Bone marrow (tissue), 2 donors: ENCODE measurements around the gene DDX59.

ENCODE experiments used
- DNase-seq, 2 donors: peaks; one replicate each; lab custom pipeline; 2025; lab: John Stamatoyannopoulos, UW

DDX59 gene

DNA sequence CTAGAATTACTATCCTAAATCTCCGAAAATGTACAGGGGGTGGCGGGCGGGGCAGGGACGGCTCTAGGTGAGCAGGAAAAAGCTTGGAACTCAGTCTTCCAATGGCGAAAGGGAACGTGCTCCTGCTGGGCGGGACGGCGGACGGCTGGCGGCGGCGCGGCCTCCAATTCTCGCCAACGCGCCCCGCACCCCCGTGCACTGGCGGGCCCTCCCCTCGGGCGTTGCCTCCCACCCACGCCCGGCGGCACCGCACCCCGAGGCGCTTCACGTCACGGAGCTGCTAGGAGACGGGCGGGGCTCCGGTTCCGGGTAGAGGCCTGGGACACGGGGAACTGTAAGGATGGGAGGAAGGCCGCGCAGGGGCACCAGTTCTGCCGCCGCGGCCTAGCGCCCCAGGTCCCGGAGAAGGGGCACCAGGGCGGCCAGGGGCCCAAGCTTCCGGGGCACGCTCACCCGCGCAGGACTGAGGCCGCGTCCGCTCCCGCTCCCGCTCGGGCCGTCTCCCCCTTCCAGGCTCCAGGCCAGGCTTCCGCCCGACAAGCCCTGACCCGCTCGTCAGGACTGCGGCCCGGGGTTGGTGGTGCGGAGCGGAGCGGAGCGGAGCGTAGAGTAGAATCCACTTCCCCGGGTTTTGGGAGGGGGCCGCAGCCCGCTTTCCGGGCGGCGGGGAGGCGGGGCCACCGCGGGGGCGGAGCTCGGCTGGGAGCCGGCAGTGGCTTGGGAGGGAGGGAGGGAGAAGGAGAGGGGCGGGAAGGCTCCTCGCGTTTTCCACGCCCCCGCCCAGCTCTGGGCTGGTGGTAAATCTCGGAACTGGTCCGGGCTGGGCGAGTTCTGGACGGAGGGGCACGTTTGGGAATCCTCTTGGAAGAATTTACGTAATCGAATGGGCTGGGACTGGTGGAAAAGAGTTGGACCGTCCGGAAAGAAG is at the start of gene DDX59:
DDX59 (minus strand) TSS at position 594 of the 928 bp plus-strand sequence. CDS start 3,167 bp downstream, outside the sequence.
- peak; percentile 84 to 95 for DNase-seq

DNA sequence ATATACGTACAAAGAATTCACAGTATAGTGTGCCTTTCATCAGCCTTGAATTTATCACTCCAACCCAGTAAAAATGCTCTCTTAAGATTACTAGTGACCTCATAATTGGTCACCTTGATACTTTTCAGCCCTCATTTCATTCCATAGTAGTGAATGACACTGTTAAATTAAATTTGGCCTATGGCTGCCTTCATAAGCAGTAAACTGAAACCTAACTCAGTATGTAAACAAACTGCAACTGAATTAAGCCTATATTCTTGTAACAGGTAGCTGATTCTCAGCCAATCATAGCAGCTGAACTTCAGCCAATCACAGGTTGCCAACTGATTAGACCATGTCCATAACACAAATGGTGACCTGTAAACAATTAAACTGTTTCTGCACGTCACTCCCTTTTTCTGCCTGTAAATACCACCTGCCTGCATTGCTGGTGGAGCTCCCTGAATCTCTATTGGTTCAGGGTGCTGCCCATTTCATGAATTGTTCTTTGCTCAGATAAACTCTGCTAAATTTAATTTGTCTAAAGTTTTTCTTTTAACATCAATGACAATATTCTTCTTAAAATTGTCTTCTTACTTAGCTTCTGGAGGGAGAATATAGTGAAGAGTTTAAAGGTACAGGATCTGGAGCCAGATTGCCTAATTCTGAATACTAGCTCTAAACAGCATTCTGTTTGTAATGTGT is 44.9 kb upstream of the DDX59 start:
- no peak for DNase-seq

DNA sequence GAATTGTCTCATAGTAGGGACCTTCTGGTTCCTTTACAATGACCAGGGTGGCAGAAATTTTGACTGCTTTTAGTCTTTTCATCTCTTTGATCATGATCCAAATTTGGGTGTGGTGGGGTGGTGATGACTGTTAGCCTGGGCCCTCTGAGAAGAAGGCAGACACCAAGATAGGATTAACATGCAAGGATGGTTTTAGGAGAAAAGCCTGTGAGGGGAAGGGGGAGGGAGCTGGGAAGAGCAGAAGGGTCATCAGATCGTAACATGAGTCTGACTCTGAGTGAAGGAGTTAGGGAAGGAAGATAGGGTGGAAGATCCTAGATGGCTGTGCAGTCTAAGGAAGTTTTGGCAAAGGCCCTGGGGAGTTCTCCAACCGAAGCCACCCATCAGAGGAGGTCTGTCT is 40.5 kb upstream of the DDX59 start:
- no peak for DNase-seq

DNA sequence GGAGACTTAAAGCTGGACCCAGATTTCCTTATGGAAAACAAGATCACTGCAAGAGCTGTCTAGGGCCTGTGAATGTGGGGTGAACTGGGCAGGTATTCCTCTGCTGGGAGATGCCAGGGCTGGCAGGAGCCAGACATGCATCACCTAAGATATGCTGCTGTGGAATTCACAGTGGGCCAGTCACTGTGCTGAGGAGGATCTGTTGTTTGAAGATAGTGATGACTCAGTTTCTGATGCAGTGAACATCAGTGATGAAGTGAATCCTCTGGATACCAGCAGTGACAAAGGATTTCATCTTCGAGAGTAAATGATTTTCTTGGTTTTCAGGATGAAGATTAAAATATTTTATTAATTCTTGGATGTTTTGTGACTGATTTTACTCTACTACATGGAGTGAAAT is 39.1 kb upstream of the DDX59 start:
- DNase-seq = no peak

DNA sequence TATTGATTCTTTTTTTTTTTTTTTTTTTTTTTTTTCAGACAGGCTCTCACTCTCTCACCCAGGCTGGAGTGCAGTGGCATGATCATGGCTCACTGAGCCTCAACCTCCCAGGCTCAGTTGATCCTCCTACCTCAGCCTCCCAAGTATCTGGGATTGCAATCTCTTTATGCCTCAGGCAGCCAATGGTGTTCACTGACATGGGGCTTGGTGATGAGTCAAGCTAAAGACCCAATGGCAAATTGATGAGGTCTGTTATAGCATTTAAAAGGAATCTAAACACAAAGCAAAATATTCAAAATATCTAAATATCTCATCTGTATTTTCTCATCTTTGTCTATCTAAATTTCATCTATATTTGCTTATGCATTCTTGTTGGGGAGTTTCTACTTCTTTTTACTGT is 38.5 kb upstream of the DDX59 start:
- no peak for DNase-seq

DNA sequence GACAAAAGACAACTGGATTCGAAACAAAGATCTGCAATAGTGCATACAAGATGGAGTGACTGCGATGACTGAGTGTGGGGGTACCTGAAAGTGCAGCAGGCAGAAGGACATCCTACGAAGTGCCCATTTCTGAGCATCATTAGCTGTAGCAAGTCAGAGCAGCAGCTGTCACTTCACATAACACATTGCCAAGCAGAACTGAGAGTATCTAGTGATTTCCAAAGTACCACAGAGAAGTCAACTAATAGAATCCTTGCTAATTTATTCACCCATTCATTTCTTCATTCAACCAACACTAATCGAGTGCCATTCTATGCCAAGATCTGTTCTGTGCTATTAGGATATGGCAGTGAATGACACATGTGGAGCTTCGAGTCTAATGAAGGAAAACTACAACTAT is 37.4 kb upstream of the DDX59 start:
- no peak for DNase-seq

DNA sequence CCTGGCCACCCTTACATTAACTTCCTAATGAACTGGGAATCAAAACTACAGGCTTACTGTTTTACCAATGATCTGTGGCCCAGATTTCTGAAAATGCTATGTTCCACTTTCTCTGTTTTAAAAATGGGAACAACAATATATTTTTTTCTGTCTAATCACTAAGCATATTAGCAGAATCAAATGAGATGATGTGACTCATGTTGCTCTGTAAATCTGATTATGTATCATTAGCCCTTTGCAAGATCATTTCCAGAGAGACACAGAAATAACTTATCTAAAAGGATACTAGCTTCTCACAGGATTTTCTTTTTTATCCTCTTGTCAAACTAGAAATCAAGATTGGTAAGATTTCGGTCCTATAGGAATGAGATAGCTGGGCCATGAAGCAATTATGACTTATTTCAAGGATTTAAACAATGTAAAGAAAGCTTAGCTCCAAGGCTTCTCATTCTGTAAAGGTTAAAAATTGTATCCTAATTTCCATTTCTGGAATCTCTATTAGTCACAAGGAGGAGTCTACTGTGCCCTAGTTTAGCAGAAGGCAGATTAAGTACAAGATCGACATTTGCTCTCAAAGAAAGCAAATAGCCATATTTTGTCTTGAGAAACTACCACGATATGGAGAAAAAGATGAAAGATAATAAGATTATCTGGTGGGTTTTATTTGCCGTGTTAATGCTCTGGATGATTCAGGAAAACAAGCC is 36.6 kb upstream of the DDX59 start:
- DNase-seq = no peak

DNA sequence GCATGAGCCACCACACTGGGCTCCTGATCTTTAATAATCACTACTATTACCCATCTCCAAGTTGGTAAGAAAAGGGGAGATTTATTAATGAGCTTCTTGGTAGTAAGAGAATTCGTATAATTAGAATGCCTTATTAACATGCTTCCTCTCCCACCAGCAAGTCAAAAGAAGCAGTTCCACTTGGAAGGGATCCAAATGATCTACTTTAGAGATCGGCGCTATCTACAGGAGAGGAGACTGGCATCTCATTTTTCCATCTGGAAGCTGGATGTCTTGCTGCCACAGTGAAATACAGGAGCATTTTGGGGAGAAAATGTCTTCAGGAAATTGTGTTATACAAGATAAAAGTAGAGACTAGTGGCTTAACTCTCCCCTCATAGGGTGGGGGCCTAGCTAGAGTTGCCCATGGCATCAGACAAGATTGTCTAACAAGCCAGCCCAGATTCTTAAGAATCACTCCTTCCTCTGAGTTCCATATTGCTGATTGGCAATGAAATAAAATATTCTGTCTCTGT is 35.3 kb upstream of the DDX59 start:
- no peak for DNase-seq

DNA sequence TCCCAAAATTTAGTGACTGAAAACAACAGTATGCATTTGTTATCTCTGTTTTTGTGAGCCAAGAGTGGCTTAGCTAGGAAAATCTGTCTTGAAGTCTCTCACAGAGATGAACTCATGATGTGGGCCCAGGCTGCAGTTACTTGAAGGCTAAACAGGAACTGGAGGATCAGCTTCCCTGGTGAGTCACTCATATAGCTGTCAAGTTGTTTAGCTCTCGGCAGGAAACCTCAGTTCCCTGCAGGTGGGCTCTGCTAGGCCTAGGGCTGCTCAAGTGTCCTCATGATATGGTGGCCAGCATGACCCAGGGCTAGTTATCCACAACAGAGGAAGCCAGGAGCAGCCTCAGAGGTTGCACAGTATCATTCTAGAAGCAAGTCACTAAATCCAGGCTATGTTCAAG is 30.2 kb upstream of the DDX59 start:
- no peak for DNase-seq

DNA sequence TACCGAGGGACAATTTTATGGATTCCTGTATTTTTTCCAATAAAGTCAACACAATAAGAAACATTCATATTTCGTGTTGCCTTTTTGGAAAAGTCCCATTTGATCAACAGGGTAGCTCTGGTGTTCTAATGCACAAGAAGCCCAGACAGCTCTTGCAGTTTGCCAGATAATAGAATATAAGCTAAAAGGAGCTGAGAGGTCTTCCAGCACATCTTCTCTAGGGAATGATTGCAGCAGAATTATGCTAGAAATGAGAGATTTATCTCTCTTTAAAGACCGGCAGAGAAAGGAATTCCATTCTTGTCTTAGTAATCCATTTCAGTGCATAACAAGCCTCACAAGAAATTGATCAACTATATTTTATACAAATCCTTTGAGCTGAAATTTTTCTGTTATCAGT is 25.0 kb upstream of the DDX59 start:
- DNase-seq = no peak

DNA sequence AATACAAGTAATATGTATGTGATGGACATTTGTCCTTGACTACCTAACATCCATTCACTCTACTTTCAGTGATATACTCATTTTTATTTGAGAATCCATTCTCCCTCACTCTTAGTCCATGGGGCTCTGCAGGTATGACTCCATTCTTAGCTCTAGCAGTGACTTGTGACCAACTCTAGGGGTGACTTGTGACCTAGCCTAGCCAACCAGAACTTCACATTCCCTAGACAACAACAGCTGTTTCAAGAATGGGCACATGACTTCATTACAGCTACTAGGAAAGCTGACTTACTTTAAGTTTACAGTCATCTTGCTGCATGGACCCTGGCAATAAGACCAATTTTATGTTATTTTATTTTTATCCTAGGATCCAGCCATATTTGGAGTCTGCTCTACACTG is 23.6 kb upstream of the DDX59 start:
- DNase-seq = no peak

DNA sequence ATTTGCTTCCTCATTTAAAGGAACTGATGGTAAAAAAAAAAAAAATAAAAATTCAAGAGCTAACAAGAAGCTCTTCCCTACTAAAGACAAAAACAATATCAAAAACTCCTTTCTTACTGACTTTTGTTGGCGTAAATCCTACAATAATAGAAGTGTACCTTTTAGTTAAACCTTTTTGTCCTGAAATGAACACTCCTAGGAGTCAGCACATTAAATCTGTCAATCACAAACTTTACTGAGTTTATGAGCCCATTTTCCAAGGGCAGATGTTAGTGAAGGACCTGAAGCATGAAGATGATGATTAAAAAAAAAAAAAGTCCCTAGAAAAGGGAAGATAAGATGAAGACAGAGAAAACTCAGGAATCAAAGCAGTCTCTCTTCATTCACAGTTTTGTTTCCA is 22.6 kb upstream of the DDX59 start:
- DNase-seq = no peak

DNA sequence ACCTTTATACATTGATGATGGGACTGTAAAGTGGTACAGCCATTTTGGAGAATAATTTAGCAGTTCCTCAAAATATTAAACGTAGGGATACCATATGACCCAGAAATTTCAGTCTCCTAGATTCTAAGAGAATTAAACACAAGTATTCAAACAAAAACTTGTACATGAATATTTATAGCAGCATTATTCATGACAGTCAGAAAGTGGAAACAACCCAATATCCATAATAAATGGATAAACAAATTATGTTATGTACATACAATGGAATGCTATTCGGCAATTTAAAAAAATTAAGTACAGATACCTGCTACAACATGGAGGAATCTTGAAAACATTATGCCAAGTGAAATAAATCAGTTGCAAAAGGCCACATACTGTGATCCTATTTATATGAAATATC is 16.9 kb upstream of the DDX59 start:
- no peak for DNase-seq

DNA sequence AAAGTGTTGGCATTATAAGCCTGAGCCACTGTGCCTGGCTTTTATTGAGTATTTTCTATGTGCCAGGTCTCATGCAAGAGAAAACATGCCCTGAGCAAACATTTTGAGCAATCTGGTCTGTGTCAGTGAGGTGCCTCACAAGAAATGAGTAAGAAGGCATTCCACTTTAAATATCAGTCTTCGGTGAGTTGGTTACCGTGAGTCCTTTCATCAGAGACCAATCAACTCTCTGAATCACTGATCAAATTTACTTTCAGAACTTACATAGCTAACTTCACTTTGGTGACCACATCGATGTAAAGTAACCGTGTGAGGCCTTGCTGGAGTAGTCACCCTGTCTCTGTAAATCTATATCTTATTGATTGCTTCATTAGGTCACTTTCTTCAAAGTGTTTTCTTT is 14.3 kb upstream of the DDX59 start:
- no peak for DNase-seq

DNA sequence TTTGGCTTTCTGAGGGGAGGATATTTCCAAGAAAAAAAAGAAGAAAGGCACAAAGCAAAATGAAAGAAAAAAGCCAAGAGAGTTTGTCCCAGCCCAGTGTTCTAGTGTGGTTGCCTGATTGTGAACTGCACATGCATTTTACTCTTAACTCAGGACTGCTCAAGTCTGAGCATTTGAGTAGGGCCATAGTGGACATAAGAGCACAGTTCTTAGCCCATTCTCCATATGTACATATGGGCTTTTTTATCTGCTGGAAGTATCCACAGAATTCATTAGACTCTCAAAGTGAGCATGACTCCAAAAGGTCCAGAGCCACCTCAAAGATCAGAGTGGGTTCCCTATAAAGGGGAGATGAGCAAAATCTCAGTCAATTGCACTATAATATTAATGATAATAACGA is 13.6 kb upstream of the DDX59 start:
- no peak for DNase-seq

DNA sequence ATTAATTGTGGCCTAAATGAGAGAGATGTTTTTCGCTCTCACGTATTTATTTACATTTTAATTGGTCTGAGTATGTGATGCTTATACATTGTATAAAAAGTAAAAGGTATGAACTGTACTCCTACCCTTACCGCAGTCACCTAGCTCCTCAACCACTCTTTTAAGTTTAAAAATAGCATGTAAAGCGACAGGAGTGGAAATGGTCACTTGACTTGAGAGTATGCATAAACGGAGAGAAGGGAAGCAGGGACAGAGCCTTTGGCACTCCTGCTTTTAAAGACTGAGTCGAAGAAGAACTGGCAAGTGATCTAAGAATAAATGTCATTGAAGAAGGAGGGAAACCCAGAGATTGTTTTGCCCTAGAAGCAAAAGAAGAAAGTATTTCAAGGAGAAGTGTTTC is 11.5 kb upstream of the DDX59 start:
- DNase-seq = no peak

DNA sequence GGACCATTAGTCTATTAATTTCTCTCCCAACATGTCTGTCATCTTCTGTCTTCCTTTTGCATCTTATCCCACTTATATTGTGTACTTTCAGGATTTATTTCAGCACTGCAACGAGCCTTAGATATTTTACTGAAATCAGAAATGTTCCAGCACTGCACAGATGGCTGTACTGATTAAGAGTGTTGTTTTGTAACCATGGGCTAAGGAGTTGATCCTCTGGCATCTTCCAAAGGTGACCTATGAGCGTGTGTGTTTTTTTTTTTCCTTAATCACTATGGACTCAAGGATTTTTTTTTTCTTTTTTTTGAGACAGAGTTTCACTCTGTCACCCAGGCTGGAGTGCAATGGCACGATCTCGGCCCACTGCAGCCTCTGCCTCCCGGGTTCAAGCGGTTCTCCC is 7.1 kb upstream of the DDX59 start:
- no peak for DNase-seq

DNA sequence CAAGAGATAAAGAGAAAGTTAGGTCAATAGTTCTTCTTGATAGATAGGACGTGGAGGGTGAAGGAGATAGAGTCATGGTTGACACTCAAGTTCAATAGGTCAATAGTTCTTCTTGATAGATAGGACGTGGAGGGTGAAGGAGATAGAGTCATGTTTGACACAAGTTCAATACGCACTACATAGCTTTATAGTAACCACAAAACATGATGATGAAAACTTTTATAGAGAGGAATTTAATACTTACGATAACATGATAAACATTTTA is 5.8 kb upstream of the DDX59 start:
- DNase-seq = no peak

DNA sequence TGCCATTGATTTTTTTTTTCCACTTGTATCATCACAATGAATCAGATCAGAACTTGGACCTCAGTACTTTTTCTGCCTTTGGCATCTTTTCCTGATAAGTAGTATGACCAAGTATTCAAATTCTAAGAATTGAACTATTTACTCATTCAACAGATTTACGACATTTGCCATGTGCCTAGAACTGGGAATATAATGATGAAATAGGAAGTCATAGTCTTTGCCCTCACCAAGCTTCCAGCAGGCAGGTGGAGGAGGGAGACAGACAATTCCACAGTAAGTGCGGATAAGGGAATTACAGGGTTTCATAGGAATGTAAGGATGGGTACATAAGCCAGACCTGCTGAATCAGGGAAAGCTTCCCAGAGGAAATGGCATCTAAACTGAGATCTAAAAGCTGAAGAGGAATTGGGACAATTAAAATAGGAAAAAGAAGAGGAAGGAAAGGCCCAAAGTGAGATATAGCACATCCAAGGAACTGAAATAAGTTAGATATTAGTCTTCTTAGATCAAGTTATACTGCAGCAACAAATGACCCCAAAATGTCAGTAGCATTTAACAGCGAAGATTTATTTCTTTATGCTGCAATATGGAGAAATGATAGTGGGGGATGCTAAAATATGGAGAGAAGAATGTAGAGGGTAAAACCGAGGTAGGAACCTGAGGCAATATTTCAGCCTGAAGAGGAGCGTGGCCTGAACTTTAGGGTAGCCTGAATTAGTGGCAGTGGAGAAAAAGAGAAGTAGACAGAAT is 5.3 kb upstream of the DDX59 start:
- DNase-seq = no peak

DNA sequence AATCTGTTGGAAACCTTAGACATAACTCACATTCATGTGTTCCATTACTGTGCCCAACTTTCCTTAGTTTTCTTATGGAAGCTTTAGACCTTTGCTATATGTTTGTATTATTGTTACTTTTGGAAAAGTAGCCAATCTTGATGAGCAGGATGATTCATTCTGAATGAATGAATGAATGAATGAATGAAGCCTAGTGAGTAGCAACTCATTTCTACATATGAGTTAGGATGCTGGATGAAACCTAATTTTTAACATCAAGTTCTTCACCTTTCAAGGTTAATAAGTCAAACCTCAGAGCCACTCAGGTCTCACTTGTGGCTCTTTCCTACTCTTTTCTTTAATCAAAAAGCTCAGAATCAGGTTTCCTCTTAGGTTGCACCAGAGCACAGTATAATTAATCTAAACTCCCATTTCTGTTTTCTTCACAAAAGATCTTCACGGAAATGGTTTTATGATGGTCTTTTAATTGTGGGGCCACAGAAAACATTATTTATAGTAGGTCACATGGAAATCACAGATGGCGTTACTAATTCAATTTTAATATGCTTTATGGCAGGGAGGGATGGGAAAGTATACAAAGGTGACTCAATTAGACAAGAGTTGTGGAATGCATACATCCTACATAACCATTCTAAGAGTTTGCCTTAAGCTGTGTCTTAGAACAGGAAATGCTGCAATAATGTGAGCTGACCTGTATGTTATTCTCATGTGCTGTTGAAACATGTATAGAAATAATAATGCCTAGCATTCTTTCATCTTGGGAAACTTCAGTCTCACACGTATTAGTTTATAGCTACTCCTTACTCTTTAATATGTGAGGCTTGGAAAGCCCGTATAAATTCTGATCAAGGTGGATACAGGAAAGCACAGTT is 4.5 kb upstream of the DDX59 start:
- no peak for DNase-seq

DNA sequence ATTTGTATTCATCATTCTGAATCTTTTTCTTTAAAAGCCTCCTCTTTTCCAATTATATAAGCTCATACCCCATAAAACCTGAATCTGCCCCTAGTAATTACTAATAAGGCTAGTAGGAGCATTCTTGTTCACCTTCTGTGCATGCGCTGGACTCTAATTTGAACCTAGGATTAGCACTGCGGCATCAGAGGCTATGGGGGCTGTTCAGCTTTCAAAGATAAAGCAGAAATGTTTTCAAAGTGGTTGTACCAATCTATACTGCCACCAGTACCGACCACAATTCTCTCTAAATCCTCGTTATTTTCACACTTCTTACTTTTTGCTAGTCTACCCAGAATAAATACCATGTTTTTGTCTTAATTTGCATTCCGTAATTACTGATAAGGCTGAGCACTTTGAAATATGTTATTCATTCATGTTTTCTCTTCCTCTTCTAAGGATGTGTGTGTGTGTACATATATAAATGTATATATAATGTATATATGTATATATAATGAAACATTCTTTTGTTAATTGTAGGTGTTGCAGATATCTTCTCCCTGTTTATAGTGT is 1.6 kb upstream of the DDX59 start:
- DNase-seq = no peak
